T-helper 22 cell (primary cell): ENCODE data around the gene PEAR1.
A peak's percentile ranks its signal among the peaks of the same experiment; 100 is the strongest.

Experiments
- DNase-seq: peaks from one replicate; pipeline ENCODE4 v3.0.0-alpha.2; 2020; ENCODE audit warnings: low read depth

PEAR1 gene

GRCh38 chr1:156893048-156893953, at the start of gene PEAR1:
PEAR1 (plus strand) TSS chr1:156893718; CDS start chr1:156903927, 10,209 bp downstream.
- no peak for DNase-seq

GRCh38 chr1:156844102-156844501, 49.4 kb upstream of the PEAR1 start:
- no peak for DNase-seq

GRCh38 chr1:156844638-156845037, 48.9 kb upstream of the PEAR1 start:
- DNase-seq, result no peak

GRCh38 chr1:156845055-156845952, 48.2 kb upstream of the PEAR1 start:
- no peak for DNase-seq

GRCh38 chr1:156845953-156846545, 47.5 kb upstream of the PEAR1 start:
- DNase-seq, result no peak

- no peak for DNase-seq
These were observed 46.9 kb upstream of the PEAR1 start for GRCh38 chr1:156846643-156847042.

- no peak for DNase-seq
These were observed 45.7 kb upstream of the PEAR1 start for GRCh38 chr1:156847591-156848460.

- peak; percentile 48 for DNase-seq
These were observed 44.9 kb upstream of the PEAR1 start for GRCh38 chr1:156848461-156849150.

GRCh38 chr1:156849151-156849496, 44.4 kb upstream of the PEAR1 start:
- no peak for DNase-seq

- no peak for DNase-seq
These were observed 41.6 kb upstream of the PEAR1 start for GRCh38 chr1:156851779-156852417.

- no peak for DNase-seq
These were observed 41.1 kb upstream of the PEAR1 start for GRCh38 chr1:156852418-156852874.

- DNase-seq, result no peak
These were observed 39.8 kb upstream of the PEAR1 start for GRCh38 chr1:156853761-156854160.

- DNase-seq, result no peak
These were observed 38.9 kb upstream of the PEAR1 start for GRCh38 chr1:156854634-156855033.

- DNase-seq, result no peak
These were observed 37.2 kb upstream of the PEAR1 start for GRCh38 chr1:156856282-156856785.

GRCh38 chr1:156857532-156857931, 36.0 kb upstream of the PEAR1 start:
- no peak for DNase-seq

GRCh38 chr1:156858555-156858956, 35.0 kb upstream of the PEAR1 start:
- DNase-seq, result no peak

- no peak for DNase-seq
These were observed 34.5 kb upstream of the PEAR1 start, which contains the start of gene INSRR for GRCh38 chr1:156858959-156859522. INSRR (minus strand) TSS chr1:156859117; CDS start chr1:156858621, 496 bp downstream.

- DNase-seq, result no peak
These were observed 33.9 kb upstream of the PEAR1 start for GRCh38 chr1:156859523-156860112.

- no peak for DNase-seq
These were observed 33.3 kb upstream of the PEAR1 start for GRCh38 chr1:156860113-156860627.
